Islet precursor cell (in vitro differentiated cells): ENCODE data around the gene ESF1.

Experiments used
- DNase-seq: peaks from one replicate; pipeline ENCODE4 v3.0.0-alpha.2; 2018

Gene ESF1

GRCh38 chr20:13672690-13673089 is 112.0 kb downstream of the ESF1 start:
- DNase-seq = no peak

- no peak for DNase-seq
These were observed 112.8 kb downstream of the ESF1 start for GRCh38 chr20:13671916-13672378.

- no peak for DNase-seq
These were observed 113.2 kb downstream of the ESF1 start for GRCh38 chr20:13671512-13671911.

GRCh38 chr20:13670160-13670559 is 114.6 kb downstream of the ESF1 start:
- DNase-seq = no peak

- DNase-seq = no peak
These were observed 118.9 kb downstream of the ESF1 start for GRCh38 chr20:13665709-13666395.
